MV-4-11 (cell line): ENCODE measurements around the gene TRIM67.
"Not testable (repeated sequence)": the region's sequence is repeated elsewhere in the genome, so short reads cannot be mapped to it uniquely, and the experiment has no call there.

Experiments
- DNase-seq: peaks from one replicate; lab custom pipeline; 2025; lab: John Stamatoyannopoulos, UW

The TRIM67 gene

GRCh38 chr1:231161667-231162296, at the start of gene TRIM67:
Gene TRIM67, plus strand, starts transcription at chr1:231162058. Its CDS starts 912 bp downstream, at chr1:231162970.
- DNase-seq, result no peak

- no peak for DNase-seq
Observed at GRCh38 chr1:231116738-231117137, 45.1 kb upstream of the TRIM67 start.

DNA sequence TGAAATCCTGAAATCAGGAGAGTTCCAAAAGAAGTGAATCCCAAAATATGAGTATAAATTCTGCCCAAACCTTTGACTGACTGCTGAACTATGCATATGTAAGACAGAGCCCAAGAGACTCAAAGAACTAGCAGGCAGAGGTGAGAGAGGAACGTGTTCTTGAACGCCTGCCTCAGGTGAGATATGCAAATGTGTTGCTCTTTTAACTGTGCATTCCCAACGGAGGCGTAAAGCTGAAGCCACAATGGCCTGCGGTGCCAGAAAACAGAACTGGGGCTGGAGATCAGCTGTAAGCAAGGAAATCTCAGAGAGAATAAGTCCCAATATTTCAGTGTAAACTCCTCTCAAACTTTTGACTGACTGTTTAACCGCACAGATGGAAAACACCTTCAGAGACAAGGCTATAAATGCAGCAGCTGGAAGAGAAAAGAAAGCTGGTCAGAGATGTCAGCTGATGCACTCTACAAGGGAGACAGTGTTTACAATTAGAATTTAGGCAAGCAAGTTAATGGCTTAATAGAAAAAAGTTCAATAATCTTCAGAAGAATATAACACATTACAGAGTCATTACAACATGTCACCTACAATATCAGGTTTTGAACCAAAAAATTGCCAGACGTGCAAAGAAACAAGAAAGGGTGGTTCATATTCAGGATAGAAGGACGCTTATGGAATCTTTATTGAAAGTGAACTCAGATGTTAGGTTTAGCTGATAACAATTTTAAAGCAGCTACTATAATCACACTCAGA, 43.0 kb upstream of the TRIM67 start:
- no peak for DNase-seq

DNA sequence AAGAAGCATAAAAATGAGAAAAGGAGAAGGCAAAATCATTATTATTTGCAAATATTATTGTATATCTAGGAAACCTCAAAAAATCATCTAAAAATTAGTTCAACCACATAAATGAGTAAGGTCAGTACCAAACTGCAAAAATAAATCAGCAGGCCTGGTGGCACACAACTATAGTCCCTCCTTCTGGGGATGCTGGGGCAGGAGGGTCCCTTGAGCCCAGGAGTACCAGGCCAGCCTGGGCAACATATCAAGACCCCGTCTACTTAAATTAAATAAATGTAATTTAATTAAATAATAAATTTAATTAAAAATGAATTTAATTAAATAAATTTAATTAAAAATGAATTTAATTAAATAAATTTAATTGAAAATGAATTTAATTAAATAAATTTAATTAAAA, 40.3 kb upstream of the TRIM67 start:
- DNase-seq, result no peak

DNA sequence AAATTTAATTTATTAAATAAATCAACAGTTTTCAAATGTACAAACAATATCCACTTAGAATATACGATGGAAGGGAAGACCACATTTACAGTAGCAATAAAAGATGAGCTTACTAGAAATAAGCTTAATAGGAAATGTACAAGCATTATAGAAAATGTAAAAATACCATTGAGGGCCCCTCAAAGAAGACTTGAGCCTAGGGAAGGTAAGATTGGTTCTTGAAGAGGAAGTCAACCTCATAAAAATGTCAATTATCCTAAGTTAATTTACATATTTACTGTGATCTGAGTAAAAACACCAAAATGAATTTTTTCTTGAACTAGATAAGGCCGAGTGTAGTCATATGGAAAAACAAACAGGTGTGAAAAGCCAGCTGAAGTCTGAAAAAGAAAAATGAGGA, 39.7 kb upstream of the TRIM67 start:
- DNase-seq, result no peak

- DNase-seq, result no peak
Observed at GRCh38 chr1:231124746-231125145, 37.1 kb upstream of the TRIM67 start.

- DNase-seq, result no peak
Observed at GRCh38 chr1:231125972-231126580, 35.8 kb upstream of the TRIM67 start.

GRCh38 chr1:231127106-231127505, 34.8 kb upstream of the TRIM67 start:
- DNase-seq, result not testable (repeated sequence)

DNA sequence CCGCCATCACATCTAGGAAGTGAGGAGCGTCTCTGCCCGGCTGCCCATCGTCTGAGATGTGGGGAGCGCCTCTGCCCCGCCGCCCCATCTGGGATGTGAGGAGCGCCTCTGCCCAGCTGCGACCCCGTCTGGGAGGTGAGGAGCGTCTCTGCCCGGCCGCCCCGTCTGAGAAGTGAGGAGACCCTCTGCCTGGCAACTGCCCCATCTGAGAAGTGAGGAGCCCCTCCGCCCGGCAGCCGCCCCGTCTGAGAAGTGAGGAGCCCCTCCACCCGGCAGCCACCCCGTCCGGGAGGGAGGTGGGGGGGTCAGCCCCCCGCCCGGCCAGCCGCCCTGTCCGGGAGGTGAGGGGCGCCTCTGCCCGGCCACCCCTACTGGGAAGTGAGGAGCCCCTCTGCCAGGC, 33.4 kb upstream of the TRIM67 start:
- DNase-seq, result not testable (repeated sequence)

- no peak for DNase-seq
Observed at GRCh38 chr1:231130544-231130943, 31.3 kb upstream of the TRIM67 start.

- not testable (repeated sequence) for DNase-seq
Observed at GRCh38 chr1:231132591-231132990, 29.3 kb upstream of the TRIM67 start.

DNA sequence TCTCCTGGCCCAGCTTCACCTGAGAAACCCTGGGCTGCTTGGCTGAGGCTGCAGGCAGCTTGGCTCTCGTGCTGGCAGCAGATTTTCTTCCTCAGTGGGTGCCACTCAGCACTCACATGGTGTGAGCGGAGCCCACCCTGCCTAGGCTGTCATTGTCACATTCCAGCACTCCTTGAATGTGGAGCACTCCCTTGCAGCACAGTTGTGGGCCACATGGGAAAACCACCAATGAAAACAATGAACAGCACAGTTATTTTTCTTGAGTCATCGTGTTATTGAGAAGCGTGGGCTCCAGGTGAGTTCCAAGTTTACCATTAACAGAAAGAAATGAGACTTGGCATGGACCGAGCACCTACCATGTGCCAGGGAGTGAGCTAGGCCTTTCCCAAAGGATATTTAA, 27.2 kb upstream of the TRIM67 start:
- no peak for DNase-seq

GRCh38 chr1:231138236-231138635, 23.6 kb upstream of the TRIM67 start:
- DNase-seq, result no peak

DNA sequence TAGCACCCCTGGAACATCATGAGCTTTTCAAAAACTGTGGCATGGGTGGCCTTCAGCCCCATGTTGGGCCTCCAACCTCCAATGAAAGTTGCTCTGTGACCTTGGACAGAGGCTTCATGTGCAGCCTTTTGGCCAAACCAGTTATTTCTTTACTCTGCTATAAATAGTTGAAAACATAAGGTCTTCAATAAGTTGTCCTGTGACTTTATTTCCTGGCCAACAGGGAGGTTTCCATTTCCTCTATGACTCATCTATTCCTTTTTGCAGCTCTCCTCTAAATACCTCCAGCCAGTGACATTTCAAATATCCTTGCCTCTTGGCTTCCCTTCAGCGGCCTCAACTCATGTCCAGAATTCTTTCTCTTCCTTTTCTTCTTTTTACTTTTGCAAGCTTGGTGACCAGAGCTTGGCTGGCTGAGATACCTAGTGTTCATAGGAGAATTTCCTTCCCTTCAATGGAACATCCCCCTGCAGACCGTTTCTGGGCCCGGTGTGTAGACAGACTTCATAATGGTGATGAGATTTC, 22.7 kb upstream of the TRIM67 start:
- DNase-seq, result peak; percentile 15

GRCh38 chr1:231139659-231140654, 21.9 kb upstream of the TRIM67 start:
- no peak for DNase-seq

- no peak for DNase-seq
Observed at GRCh38 chr1:231144416-231145193, 17.3 kb upstream of the TRIM67 start.

DNA sequence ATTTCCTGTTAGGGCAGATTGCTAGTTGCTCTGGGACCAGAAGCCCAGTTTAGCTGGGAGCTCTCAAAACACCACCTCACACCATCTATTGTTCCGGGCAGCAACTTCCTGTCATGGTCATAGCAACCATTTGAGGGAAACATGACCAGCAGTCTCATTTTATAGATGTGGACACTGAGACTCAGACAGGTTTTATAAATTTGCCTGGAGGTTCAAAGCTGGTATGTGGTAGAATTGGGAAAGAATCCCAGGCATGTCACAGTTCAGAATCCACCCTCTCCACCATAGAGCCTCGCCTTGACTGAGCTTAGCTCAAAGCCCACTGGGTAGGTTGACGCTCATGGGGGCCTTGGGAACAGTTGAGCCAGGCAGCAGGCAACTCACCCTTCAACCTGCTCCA, 14.0 kb upstream of the TRIM67 start:
- no peak for DNase-seq

GRCh38 chr1:231151811-231152210, 10.0 kb upstream of the TRIM67 start:
- DNase-seq, result no peak

DNA sequence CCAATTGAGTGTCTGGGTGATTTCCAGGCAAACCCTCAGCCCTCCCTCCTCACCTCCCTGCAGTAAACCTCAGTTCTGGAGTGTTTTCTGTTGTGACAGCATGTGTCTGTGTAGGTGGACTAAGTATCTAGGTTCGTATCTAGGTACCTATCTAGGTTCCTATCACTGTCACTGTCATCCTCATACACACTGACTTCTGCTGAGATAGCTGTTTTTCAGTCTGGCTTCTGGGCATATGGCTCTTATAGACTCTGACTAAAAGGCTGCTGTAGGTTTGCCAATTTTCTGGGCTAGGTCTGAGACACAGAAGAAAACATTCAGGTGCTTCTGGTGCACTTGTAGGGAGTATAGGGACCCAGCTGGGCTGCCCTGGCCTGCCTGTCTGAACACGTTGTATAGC, 8.1 kb upstream of the TRIM67 start:
- no peak for DNase-seq

GRCh38 chr1:231155808-231156207, 6.0 kb upstream of the TRIM67 start:
- DNase-seq, result no peak

DNA sequence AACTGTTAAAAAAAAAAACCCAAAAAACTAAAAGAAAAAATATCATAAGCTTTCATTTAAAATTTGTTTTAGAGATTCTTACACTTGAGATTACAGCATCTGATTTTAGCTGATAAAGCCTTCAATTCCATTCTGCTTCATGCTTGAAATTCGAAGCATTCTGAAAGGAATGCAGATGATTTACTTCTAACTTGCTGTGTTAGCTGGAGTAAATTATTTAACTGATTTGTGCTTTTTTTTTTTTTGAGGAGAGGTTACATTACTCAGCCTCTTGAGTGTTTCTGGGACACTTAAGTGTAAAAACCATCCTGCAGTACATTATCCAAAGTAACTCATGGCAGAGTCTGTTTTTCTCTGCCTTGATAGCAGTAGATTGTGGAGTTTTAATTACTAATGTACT, 4.5 kb upstream of the TRIM67 start:
- DNase-seq, result no peak
